Mucosa of stomach (tissue), 1 donor: ENCODE results near the gene TOR1AIP1.
"Not testable (repeated sequence)": the region's sequence is repeated elsewhere in the genome, so short reads cannot be mapped to it uniquely, and the experiment has no call there.

Experiments used
- H3K27me3 ChIP-seq: one replicate; pipeline ENCODE4 v1.7.0; 2013; ENCODE audit warnings: mild to moderate bottlenecking, low read length; ENCODE audit not compliant: control insufficient read depth, insufficient read depth
- H3K36me3 ChIP-seq: one replicate; pipeline ENCODE4 v1.7.0; 2013; ENCODE audit warnings: low read length; ENCODE audit not compliant: control insufficient read depth, insufficient read depth
- H3K4me1 ChIP-seq: one replicate; pipeline ENCODE4 v1.7.0; 2013; ENCODE audit warnings: mild to moderate bottlenecking, low read length; ENCODE audit not compliant: control insufficient read depth, insufficient read depth
- H3K4me3 ChIP-seq: one replicate; pipeline ENCODE4 v1.7.0; 2013; ENCODE audit warnings: low read length
- H3K9ac ChIP-seq: one replicate; pipeline ENCODE4 v1.7.0; 2013; ENCODE audit warnings: mild to moderate bottlenecking, low read length, moderate library complexity
- H3K9me3 ChIP-seq: one replicate; pipeline ENCODE4 v1.7.0; 2013; ENCODE audit warnings: mild to moderate bottlenecking, low read length, moderate library complexity; ENCODE audit not compliant: control insufficient read depth
- donor health status: Pancreatic carcinoma.

The TOR1AIP1 gene

DNA sequence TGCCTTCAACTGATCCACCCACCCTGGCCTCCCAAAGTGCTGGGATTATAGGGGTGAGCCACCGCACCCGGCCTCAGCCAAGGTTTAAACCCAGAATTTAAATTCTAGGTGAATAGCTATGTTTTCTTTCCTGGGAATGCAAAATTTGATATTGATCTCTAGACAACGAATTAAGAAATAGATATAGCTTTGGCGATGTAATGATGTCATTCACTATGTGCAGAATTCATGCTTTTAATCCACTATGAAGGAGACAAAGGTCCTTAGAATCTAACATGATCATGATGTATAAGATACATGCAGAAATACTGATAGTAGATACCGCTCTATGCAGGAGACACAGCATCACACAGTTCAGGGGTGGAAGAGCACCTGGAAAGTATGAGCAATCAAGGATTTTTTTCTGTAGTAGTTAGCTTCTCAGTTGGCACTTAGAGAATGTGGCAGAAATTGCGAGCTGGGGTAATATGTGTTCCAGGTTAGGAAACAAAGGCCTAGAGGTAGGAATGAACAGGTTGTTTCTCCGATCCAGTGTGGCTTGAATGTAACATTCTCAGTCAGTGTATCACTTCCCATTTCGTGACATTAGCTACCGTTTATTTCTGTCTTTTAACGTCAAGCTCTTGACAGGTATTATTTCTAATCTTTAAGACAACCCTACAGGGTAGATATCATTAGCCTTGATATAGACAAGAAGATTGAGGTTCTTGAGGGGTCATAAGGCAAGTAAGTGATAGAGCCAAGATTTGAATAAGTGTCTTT, 69.5 kb downstream of the TOR1AIP1 start:
- no peaks in the 10 kb centered on the region for H3K27me3 ChIP-seq
- H3K9ac ChIP-seq = no peak overlapping the region
- no peaks in the 10 kb centered on the region for H3K4me1 ChIP-seq
- no peaks in the 10 kb centered on the region for H3K9me3 ChIP-seq
- no peaks in the 10 kb centered on the region for H3K36me3 ChIP-seq
- H3K4me3 ChIP-seq = no peak overlapping the region

DNA sequence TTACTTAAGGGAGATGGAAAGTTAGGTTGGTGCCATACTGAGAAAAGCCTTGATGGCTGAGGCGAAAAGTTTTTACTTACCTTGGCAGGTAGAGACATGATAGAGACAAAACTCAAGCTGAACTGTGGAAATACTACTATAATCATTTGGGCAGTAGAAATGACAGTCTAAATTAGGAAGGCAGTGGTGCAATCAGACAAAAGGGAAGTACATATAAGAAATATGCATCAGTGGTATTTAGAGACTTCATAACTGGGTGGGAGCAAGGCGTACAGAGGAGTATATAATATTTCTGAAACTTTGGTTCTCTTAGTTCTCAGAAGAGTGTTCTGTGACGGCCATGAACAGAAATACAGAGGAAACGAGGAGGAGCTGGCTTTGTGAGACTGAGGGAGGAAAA, 70.1 kb downstream of the TOR1AIP1 start:
- no peaks in the 10 kb centered on the region for H3K9me3 ChIP-seq
- H3K36me3 ChIP-seq = no peaks in the 10 kb centered on the region
- no peaks in the 10 kb centered on the region for H3K4me1 ChIP-seq
- no peak overlapping the region for H3K4me3 ChIP-seq
- no peaks in the 10 kb centered on the region for H3K27me3 ChIP-seq
- H3K9ac ChIP-seq = no peak overlapping the region

DNA sequence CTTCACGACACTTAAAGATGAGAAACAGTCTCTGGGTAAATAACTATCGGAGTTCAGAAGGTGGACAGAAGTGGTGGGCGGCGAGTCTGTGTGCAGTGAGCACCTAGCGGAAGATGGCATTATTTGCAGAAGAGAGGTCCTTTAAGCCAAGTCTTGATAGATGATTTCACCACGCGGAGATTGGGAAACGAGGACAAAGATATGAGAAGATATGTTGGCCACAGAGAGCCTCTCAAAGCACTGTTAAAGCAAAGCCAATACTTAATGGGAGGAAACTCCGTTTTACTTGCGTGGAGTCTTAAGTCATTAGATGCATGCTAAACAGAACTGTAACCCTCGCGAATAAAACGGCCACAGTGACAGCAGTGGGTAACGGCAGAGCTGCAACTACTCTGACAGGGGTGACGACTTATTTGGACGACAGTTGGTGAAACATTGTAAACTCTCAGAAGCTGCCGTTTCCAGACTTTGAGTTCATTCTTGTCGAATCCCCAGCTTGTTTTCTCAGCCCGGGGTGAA, 71.9 kb downstream of the TOR1AIP1 start:
- Histone ChIP-seq H3K9me3 (no peaks in the 10 kb centered on the region), H3K4me1 (no peaks in the 10 kb centered on the region), H3K36me3 (no peaks in the 10 kb centered on the region), H3K9ac (peak overlapping the region; percentile 91), H3K4me3 (peak overlapping the region; percentile 87), H3K27me3 (no peaks in the 10 kb centered on the region)

DNA sequence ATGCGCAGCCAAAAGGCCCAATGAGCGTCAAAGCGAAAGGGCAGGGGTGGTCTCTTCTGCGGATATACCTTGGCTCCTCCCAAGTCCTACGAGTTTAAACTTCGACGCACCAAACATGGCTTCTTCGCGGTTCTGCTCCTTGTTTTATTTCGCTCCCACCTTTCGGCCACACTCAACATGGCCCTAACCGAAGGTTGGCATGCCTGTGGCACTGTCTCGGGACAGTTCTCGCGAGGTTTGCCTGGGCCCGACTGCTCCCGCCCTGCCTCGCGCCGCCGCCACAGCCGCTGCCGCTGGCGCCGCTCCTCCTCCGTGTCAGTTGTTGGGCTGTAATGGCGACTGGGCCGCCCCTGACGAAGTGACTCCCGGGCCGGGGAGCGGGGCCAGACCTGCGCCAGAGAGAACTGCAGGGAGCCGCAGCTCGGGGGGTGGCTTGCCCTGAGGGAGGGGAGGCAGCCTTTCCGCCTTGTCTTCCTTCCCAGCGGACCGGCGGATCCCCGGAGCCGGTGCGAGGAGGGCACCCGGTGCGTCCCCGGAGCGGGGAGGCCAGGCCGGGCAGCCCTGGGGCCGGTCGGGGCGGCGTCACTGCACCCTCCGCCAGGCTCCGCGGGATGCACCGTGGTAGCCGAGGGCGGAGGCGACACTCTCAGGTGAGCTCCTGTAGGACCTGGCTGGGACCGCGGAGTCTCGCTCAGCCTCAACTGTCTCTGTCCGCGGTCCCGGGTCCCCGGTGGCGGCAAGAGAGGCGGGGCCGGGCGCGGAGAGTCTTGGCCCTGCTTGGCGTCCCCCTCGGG, 72.6 kb downstream of the TOR1AIP1 start, which contains the start of gene CEP350:
Gene CEP350 (plus strand): TSS at position 318 of the 794 bp plus-strand sequence. CDS start 31,372 bp downstream, outside the sequence.
- Histone ChIP-seq H3K9me3 (no peaks in the 10 kb centered on the region), H3K27me3 (no peaks in the 10 kb centered on the region), H3K4me3 (peak within 1 kb of the TSS; percentile 87), H3K9ac (peak within 1 kb of the TSS; percentile 91), H3K4me1 (no peaks in the 10 kb centered on the region), H3K36me3 (no peaks in the 10 kb centered on the region)

DNA sequence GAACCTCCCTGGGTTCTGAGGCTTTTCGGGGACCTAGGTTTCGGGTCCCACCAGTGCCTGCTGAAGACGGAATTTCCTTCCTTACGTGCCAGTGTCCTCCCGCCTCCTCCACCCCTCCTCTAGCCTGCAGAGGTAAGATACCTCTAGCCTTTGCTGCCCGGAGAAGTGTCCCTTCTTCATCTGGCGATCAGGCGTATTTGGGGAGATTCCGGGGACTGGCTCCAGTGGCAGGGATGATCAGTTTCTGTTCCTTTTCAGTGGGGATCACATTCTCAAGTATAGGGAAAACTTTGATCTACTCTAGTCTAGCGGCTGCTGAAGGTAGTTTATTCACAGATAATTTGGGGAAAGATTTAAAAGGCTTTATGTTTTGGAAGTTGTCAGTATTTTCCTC, 73.2 kb downstream of the TOR1AIP1 start:
- H3K9ac ChIP-seq = peak overlapping the region; percentile 91
- H3K4me1 ChIP-seq = no peaks in the 10 kb centered on the region
- no peaks in the 10 kb centered on the region for H3K9me3 ChIP-seq
- no peaks in the 10 kb centered on the region for H3K27me3 ChIP-seq
- H3K4me3 ChIP-seq = peak overlapping the region; percentile 87
- no peaks in the 10 kb centered on the region for H3K36me3 ChIP-seq

DNA sequence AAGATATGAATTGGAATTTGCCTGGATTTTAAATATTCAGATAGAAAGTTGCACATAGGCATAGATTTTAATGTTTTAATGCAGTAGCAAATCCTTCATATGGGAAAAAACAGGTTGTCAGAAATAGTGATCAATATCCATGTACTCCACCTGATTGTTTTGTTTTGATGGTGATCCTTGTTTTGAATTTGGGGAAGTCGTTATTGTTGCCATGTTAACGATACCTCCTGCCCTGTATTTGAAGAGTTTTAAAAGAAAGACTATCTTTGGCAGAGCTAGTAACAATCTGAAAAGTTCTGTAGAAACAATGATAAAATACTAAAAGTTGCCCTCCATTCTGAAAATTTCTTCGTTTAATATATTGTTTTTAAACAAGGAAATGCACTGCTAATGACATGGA, 73.6 kb downstream of the TOR1AIP1 start:
- Histone ChIP-seq H3K36me3 (no peaks in the 10 kb centered on the region), H3K27me3 (no peaks in the 10 kb centered on the region), H3K4me1 (no peaks in the 10 kb centered on the region), H3K9me3 (no peaks in the 10 kb centered on the region), H3K4me3 (peak overlapping the region; percentile 87), H3K9ac (peak overlapping the region; percentile 91)

DNA sequence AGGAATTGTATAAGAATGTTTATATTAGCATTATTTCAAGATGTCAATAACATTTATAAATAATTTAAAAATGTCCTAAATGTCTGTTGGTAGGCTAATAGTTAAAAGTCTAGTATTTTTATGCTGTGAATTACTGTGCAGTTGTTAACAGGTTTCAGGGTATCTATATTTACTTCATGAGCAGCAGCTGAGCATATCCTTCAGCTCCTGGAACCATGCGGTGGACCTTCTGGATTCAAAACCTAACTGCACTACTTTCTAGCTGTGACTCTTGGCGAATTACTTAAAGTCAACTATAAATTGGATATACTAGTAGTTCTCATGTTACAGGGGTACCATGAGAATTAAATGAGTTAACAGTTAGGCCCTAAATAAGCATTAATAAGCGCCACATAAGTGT, 76.3 kb downstream of the TOR1AIP1 start:
- Histone ChIP-seq H3K4me1 (no peaks in the 10 kb centered on the region), H3K36me3 (no peaks in the 10 kb centered on the region), H3K4me3 (no peak overlapping the region), H3K27me3 (no peaks in the 10 kb centered on the region), H3K9me3 (no peaks in the 10 kb centered on the region), H3K9ac (no peak overlapping the region)

DNA sequence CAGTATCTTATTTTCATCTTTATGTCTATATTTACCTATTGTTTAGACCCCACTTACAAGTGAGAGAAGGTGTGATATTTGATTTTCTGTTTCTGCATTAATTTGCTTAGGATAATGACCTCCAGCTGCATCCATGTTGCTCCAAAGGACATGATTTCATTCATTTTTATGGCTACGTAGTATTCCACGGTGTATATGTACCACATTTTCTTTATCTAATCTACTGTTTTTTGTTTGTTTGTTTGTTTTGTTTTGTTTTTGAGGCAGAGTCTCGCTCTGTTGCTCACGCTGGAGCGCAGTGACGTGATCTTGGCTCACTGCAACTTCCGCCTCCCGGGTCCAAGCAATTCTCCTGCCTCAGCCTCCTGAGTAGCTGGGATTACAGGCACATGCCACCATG, 80.1 kb downstream of the TOR1AIP1 start:
- H3K9me3 ChIP-seq, H3K27me3 ChIP-seq, H3K4me1 ChIP-seq, H3K4me3 ChIP-seq, H3K36me3 ChIP-seq, H3K9ac ChIP-seq: not testable (repeated sequence)

DNA sequence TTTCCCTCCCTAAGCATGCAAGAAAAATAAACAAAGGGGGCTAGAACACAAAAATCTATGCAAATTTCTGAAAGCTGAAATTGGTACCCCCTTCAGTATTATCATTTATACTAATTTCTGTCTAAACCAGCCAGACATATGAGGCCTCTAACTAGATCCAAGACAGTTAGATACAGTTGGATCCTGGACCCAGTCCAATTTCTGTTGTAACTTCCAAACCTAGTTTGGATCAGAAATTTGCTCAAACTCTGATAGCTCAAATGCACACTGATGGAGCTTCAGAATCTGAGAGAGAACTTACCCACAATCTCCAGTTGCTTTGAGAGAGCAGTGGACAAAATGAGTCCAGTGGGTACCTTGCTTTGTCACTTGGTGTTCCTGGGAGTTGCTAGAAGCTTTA, 84.5 kb downstream of the TOR1AIP1 start:
- no peaks in the 10 kb centered on the region for H3K4me1 ChIP-seq
- no peak overlapping the region for H3K9ac ChIP-seq
- H3K36me3 ChIP-seq = no peaks in the 10 kb centered on the region
- H3K9me3 ChIP-seq = no peaks in the 10 kb centered on the region
- no peaks in the 10 kb centered on the region for H3K27me3 ChIP-seq
- H3K4me3 ChIP-seq = no peak overlapping the region

DNA sequence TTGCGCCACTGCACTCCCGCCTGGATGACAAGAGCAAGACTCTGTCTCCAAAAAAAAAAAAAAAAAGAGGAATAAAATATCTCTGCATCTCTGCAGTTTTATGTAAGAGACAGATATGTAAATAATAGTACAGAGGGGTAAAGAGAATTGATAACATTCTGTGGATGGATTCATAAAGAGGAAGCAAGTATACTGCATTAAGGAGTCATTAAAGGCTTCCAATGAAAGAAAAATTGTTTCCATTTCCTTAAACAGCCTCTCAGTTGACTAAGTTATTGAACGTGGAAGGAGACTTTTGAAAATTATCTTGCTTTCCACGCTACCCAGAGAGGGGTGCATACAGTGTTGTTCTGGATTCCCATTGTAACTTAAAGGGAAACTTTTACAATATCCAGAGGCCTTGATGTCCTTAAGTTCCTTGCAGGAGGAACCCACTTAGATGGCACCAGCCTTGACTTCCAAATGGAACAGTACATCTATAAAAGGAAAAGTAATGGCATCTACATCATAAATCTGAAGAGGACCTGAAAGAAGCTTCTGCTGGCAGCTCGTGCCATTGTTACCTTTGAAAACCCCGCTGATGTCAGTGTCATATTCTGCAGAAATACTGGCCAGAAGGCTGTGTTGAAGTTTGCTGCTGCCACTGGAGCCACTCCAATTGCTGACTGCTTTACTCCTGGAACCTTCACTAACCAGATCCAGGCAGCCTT, 86.4 kb downstream of the TOR1AIP1 start:
- Histone ChIP-seq H3K9ac (no peak overlapping the region), H3K4me1 (no peaks in the 10 kb centered on the region), H3K27me3 (no peaks in the 10 kb centered on the region), H3K36me3 (no peaks in the 10 kb centered on the region), H3K9me3 (no peaks in the 10 kb centered on the region), H3K4me3 (no peak overlapping the region)

DNA sequence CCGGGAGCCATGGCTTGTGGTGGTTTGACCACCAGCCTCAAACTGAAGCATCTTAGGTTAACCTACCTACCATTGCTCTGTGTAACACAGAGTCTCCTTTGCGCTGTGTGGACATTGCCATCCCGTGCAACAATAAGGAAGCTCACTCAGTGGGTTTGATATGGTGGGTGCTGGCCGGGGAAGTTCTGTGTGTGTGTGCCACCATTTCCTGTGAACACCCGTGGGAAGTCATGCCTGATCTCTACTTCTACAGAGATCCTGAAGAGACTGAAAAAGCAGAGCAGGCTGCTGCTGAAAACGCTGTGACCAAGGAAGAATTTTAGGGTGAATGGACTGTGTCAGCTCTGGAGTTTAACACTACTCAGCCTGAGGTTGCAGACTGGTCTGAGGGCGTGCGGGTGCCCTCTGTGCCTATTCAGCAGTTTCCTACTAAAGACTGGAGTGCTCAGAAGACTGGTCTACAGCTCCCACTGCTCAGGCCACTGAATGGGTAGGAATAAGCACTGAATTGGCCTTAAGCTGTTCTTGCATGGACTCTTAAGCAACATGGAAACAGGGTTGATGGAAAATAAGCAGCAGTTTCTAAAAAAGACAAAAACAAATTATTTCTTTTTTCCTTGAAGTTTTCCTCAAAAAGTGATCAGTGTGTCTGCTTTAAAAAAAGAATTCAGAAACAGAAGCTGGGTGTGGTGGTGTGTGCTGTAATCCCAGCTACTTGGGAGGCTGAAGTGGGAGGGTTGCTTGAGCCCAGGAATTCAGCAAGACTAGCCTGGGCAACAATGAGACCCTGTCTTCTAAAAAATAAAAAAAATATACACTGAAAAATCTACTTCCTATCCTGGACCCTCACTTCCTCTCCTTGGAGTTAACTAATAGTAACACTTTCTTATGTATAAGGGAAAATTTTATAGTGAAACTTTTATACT, 87.2 kb downstream of the TOR1AIP1 start:
- no peaks in the 10 kb centered on the region for H3K36me3 ChIP-seq
- no peaks in the 10 kb centered on the region for H3K27me3 ChIP-seq
- H3K9me3 ChIP-seq = no peaks in the 10 kb centered on the region
- H3K4me1 ChIP-seq = no peaks in the 10 kb centered on the region
- no peak overlapping the region for H3K4me3 ChIP-seq
- H3K9ac ChIP-seq = no peak overlapping the region
